Measurements from ENCODE around the gene NEK8.
"Not testable (repeated sequence)": the region's sequence is repeated elsewhere in the genome, so short reads cannot be mapped to it uniquely, and the experiment has no call there.

The NEK8 gene

GRCh38 chr17:28726226-28726626 lies 2.4 kb upstream of the NEK8 start, which contains the start of gene TLCD1:
Gene TLCD1, minus strand, starts transcription at chr17:28726233. Its CDS starts 136 bp downstream, at chr17:28726097.
- peak within 1 kb of the TSS; percentile 48 for H2AFZ ChIP-seq (ENCODE audit: low read length, unreplicated experiment)
- peaks cover 22% of the 10 kb centered on the region for H3K79me2 ChIP-seq (ENCODE audit: control insufficient read depth, insufficient read depth, low read length, unreplicated experiment)
- H3K27me3 ChIP-seq (ENCODE audit: insufficient read depth, low read length): no peaks in the 10 kb centered on the region
- H3K4me1 ChIP-seq (ENCODE audit: control insufficient read depth, insufficient read depth, low read length, unreplicated experiment): peaks cover 23% of the 10 kb centered on the region
- peaks cover 21% of the 10 kb centered on the region for H3K36me3 ChIP-seq (ENCODE audit: insufficient read depth, low read length)
- peak within 1 kb of the TSS; percentile 89 for H3K4me3 ChIP-seq (ENCODE audit: low read depth, low read length)
- peak within 1 kb of the TSS; percentile 92 for H3K27ac ChIP-seq (ENCODE audit: low read depth, low read length)

- peak overlapping the region; percentile 44 for H2AFZ ChIP-seq (ENCODE audit: low read length, unreplicated experiment)
- no peaks in the 10 kb centered on the region for H3K27me3 ChIP-seq (ENCODE audit: insufficient read depth, low read length)
- peak overlapping the region; percentile 92 for H3K27ac ChIP-seq (ENCODE audit: low read depth, low read length)
- peak overlapping the region; percentile 89 for H3K4me3 ChIP-seq (ENCODE audit: low read depth, low read length)
- peaks cover 15% of the 10 kb centered on the region for H3K36me3 ChIP-seq (ENCODE audit: insufficient read depth, low read length)
- H3K79me2 ChIP-seq (ENCODE audit: control insufficient read depth, insufficient read depth, low read length, unreplicated experiment): peaks cover 16% of the 10 kb centered on the region
- peaks cover 23% of the 10 kb centered on the region for H3K4me1 ChIP-seq (ENCODE audit: control insufficient read depth, insufficient read depth, low read length, unreplicated experiment)
Measured at GRCh38 chr17:28726627-28727491, 1.7 kb upstream of the NEK8 start.

- H3K4me1 ChIP-seq (ENCODE audit: control insufficient read depth, insufficient read depth, low read length, unreplicated experiment): peaks cover 4% of the 10 kb centered on the region
- no peaks in the 10 kb centered on the region for H3K27me3 ChIP-seq (ENCODE audit: insufficient read depth, low read length)
- H2AFZ ChIP-seq (ENCODE audit: low read length, unreplicated experiment): no peak overlapping the region
- no peak overlapping the region for H3K4me3 ChIP-seq (ENCODE audit: low read depth, low read length)
- no peaks in the 10 kb centered on the region for H3K36me3 ChIP-seq (ENCODE audit: insufficient read depth, low read length)
- H3K79me2 ChIP-seq (ENCODE audit: control insufficient read depth, insufficient read depth, low read length, unreplicated experiment): no peaks in the 10 kb centered on the region
- H3K27ac ChIP-seq (ENCODE audit: low read depth, low read length): no peak overlapping the region
Measured at GRCh38 chr17:28729950-28730330, 1.4 kb downstream of the NEK8 start.

GRCh38 chr17:28733346-28733745 lies 4.8 kb downstream of the NEK8 start:
- Histone ChIP-seq H3K27me3 (ENCODE audit: insufficient read depth, low read length) (no peaks in the 10 kb centered on the region), H3K27ac (ENCODE audit: low read depth, low read length) (no peak overlapping the region), H3K79me2 (ENCODE audit: control insufficient read depth, insufficient read depth, low read length, unreplicated experiment) (no peaks in the 10 kb centered on the region), H3K4me3 (ENCODE audit: low read depth, low read length) (no peak overlapping the region), H3K4me1 (ENCODE audit: control insufficient read depth, insufficient read depth, low read length, unreplicated experiment) (no peaks in the 10 kb centered on the region), H3K36me3 (ENCODE audit: insufficient read depth, low read length) (no peaks in the 10 kb centered on the region), H2AFZ (ENCODE audit: low read length, unreplicated experiment) (no peak overlapping the region)

GRCh38 chr17:28734712-28735241 lies 6.2 kb downstream of the NEK8 start:
- Histone ChIP-seq H3K4me3 (ENCODE audit: low read depth, low read length) (no peak overlapping the region), H3K79me2 (ENCODE audit: control insufficient read depth, insufficient read depth, low read length, unreplicated experiment) (no peaks in the 10 kb centered on the region), H3K27ac (ENCODE audit: low read depth, low read length) (no peak overlapping the region), H3K4me1 (ENCODE audit: control insufficient read depth, insufficient read depth, low read length, unreplicated experiment) (no peaks in the 10 kb centered on the region), H3K36me3 (ENCODE audit: insufficient read depth, low read length) (no peaks in the 10 kb centered on the region), H2AFZ (ENCODE audit: low read length, unreplicated experiment) (no peak overlapping the region), H3K27me3 (ENCODE audit: insufficient read depth, low read length) (no peaks in the 10 kb centered on the region)

GRCh38 chr17:28735242-28735722 lies 6.7 kb downstream of the NEK8 start:
- Histone ChIP-seq H2AFZ (ENCODE audit: low read length, unreplicated experiment) (no peak overlapping the region), H3K27me3 (ENCODE audit: insufficient read depth, low read length) (no peaks in the 10 kb centered on the region), H3K79me2 (ENCODE audit: control insufficient read depth, insufficient read depth, low read length, unreplicated experiment) (no peaks in the 10 kb centered on the region), H3K4me1 (ENCODE audit: control insufficient read depth, insufficient read depth, low read length, unreplicated experiment) (no peaks in the 10 kb centered on the region), H3K27ac (ENCODE audit: low read depth, low read length) (no peak overlapping the region), H3K36me3 (ENCODE audit: insufficient read depth, low read length) (no peaks in the 10 kb centered on the region), H3K4me3 (ENCODE audit: low read depth, low read length) (no peak overlapping the region)

DNA sequence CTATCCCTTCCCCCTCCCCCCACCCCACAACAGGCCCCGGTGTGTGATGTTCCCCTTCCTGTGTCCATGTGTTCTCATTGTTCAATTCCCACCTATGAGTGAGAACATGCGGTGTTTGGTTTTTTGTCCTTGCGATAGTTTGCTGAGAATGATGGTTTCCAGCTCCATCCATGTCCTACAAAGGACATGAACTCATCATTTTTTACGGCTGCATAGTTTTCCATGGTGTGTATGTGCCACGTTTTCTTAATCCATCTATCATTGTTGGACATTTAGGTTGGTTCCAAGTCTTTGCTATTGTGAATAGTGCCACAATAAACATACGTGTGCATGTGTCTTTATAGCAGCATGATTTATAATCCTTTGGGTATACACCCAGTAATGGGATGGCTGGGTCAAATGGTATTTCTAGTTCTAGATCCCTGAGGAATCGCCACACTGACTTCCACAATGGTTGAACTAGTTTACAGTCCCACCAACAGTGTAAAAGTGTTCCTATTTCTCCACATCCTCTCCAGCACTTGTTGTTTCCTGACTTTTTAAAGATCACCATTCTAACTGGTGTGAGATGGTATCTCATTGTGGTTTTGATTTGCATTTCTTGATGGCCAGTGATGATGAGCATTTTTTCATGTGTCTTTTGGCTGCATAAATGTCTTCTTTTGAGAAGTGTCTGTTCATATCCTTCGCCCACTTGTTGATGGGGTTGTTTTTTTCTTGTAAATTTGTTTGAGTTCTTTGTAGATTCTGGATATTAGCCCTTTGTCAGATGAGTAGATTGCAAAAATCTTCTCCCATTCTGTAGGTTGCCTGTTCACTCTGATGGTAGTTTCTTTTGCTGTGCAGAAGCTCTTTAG lies 7.6 kb downstream of the NEK8 start:
- not testable (repeated sequence) for H3K27me3 ChIP-seq (ENCODE audit: insufficient read depth, low read length); H3K4me3 ChIP-seq (ENCODE audit: low read depth, low read length); H3K36me3 ChIP-seq (ENCODE audit: insufficient read depth, low read length); H3K79me2 ChIP-seq (ENCODE audit: control insufficient read depth, insufficient read depth, low read length, unreplicated experiment); H3K4me1 ChIP-seq (ENCODE audit: control insufficient read depth, insufficient read depth, low read length, unreplicated experiment); H3K27ac ChIP-seq (ENCODE audit: low read depth, low read length); H2AFZ ChIP-seq (ENCODE audit: low read length, unreplicated experiment)

DNA sequence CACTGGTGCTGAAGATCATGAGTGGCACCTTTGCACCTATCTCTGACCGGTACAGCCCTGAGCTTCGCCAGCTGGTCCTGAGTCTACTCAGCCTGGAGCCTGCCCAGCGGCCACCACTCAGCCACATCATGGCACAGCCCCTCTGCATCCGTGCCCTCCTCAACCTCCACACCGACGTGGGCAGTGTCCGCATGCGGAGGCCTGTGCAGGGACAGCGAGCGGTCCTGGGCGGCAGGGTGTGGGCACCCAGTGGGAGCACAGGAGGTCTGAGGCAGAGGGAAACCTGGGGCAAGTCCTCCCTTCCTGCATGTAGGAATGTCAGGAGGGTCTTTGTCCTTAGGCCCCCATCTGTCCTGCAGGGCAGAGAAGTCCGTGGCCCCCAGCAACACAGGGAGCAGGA lies 8.7 kb downstream of the NEK8 start:
- H3K4me1 ChIP-seq (ENCODE audit: control insufficient read depth, insufficient read depth, low read length, unreplicated experiment): no peaks in the 10 kb centered on the region
- no peak overlapping the region for H3K4me3 ChIP-seq (ENCODE audit: low read depth, low read length)
- H2AFZ ChIP-seq (ENCODE audit: low read length, unreplicated experiment): no peak overlapping the region
- H3K79me2 ChIP-seq (ENCODE audit: control insufficient read depth, insufficient read depth, low read length, unreplicated experiment): no peaks in the 10 kb centered on the region
- H3K27me3 ChIP-seq (ENCODE audit: insufficient read depth, low read length): no peaks in the 10 kb centered on the region
- no peaks in the 10 kb centered on the region for H3K36me3 ChIP-seq (ENCODE audit: insufficient read depth, low read length)
- H3K27ac ChIP-seq (ENCODE audit: low read depth, low read length): no peak overlapping the region

DNA sequence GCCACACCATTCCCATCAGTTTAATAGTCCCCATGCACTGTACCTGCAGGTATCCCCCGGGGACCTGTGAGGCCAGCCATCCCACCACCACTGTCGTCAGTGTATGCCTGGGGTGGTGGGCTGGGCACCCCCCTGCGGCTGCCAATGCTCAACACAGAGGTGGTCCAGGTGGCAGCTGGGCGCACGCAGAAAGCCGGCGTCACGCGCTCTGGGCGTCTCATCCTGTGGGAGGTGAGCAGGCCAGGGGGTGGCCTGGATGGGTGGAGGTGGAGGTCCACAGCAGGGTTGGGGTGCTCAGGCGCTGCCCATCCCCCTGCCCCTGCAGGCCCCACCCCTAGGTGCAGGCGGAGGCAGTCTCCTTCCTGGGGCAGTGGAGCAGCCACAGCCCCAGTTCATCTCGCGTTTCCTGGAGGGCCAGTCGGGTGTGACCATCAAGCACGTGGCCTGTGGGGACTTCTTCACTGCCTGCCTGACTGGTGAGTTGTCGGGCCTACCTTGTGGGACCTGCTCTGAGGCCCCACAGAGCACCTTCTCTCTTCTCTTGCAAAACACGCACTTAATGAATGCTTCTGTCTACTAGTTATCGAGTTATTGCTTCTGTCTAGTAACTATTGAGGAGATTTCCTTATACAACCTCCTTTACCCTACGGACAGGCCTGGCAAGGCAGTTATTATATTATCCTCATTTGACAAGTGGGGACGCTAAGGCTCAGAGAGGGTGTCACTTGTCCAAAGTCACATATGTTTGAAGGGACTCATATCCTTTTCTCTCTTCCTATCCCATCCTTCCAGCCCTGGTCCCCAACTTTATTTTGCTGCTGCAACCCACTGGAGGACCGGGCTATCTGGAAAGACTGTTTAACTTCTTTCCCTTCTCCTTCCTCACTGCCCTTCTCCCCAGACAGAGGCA lies 9.4 kb downstream of the NEK8 start:
- Histone ChIP-seq H3K27ac (ENCODE audit: low read depth, low read length) (no peak overlapping the region), H3K27me3 (ENCODE audit: insufficient read depth, low read length) (no peaks in the 10 kb centered on the region), H3K79me2 (ENCODE audit: control insufficient read depth, insufficient read depth, low read length, unreplicated experiment) (no peaks in the 10 kb centered on the region), H3K4me1 (ENCODE audit: control insufficient read depth, insufficient read depth, low read length, unreplicated experiment) (peaks cover 5% of the 10 kb centered on the region), H3K4me3 (ENCODE audit: low read depth, low read length) (no peak overlapping the region), H2AFZ (ENCODE audit: low read length, unreplicated experiment) (no peak overlapping the region), H3K36me3 (ENCODE audit: insufficient read depth, low read length) (no peaks in the 10 kb centered on the region)

Measured in ACC112 (cell line).